NCI-H1417 treated with DMSO at 0.1 percent for 48 hours (cell line): ENCODE measurements around the gene GRB14.

Experiments used
- DNase-seq: peaks from one replicate; lab custom pipeline; 2025; lab: John Stamatoyannopoulos, UW

The GRB14 gene

GRCh38 chr2:164613321-164613982, 7.8 kb downstream of the GRB14 start:
- DNase-seq = no peak

DNA sequence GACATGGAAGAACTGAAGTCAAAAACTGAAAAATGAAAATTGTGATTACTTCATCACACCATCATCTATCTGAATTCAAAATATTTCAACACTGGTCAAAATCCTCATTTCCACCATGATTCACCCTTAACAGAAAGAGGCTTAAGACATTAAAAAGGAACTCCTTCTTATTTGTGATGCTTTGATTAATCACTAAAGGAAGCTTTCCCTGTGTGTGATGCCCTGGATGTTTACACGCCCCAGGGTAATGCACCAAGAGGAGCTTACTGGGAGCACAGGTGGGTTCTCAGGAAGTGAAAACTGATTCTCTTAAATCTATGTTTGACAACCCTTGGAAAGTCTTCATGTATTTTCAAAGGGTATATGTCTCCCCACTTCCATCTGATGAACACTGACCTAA, 11.5 kb downstream of the GRB14 start:
- no peak for DNase-seq

GRCh38 chr2:164606557-164606956, 14.7 kb downstream of the GRB14 start:
- DNase-seq = no peak

GRCh38 chr2:164605295-164605694, 16.0 kb downstream of the GRB14 start:
- DNase-seq = no peak

DNA sequence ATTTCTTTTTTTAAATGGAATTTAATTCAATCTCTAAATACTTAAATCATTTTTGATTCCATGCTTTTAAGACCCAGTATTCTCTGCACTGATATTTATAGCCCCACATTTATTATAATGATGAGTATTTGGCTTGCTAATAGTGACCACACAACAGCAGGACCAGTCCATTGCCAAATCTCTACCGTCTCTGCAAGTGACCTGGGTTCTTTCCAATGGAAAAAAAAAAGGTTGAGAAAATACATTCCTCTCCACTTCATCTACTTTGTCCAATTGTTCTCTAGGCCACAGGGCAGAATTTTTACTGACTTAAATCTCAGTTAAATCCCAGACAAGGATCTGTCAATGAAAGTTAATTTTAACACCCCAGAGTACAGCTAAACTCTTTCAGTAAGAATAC, 20.5 kb downstream of the GRB14 start:
- DNase-seq = no peak

- DNase-seq = no peak
These were observed 21.2 kb downstream of the GRB14 start for GRCh38 chr2:164599954-164600589.

DNA sequence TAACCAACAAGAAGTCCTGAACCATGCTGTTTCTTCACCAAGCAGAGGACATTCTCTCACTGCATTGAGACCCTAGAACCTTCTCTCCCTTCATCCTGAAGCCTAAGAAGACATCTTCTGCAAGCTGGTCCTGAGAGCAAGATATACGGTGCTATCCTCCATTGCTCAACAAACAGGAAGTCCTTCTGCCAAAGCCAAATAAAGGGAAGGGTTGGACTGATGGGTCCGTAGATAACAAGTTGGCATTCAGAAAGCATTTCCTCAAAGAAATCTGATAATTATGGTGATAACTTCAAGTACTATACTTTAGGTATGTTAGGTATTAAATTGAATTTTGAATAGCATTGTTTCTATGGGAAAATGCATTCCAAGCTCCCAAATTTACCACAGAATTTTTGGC, 23.3 kb downstream of the GRB14 start:
- DNase-seq = no peak

GRCh38 chr2:164595031-164595430, 26.3 kb downstream of the GRB14 start:
- no peak for DNase-seq

DNA sequence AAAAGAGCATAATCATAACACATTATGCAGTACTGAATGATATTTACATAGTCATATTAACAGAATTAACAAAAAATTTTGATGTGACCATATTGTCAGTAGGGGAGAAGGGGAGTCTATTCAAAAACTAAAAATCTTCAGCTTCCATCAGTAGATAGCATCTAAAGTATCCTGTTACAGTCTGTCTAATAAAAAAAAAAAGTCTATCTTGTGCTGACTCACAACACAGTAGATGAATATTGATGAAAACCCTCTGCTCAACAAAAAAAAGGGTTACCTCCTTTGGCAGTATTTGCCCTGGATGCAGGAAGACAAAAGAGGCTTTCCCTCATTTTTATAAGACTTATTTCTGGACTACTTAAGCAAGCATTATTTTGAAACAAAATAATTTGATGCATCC, 27.3 kb downstream of the GRB14 start:
- DNase-seq = no peak

- DNase-seq = no peak
These were observed 27.7 kb downstream of the GRB14 start for GRCh38 chr2:164593541-164593940.

GRCh38 chr2:164589522-164589921, 31.8 kb downstream of the GRB14 start:
- DNase-seq = no peak

- no peak for DNase-seq
These were observed 40.2 kb downstream of the GRB14 start for GRCh38 chr2:164581050-164581449.

- no peak for DNase-seq
These were observed 46.4 kb downstream of the GRB14 start for GRCh38 chr2:164574931-164575330.

DNA sequence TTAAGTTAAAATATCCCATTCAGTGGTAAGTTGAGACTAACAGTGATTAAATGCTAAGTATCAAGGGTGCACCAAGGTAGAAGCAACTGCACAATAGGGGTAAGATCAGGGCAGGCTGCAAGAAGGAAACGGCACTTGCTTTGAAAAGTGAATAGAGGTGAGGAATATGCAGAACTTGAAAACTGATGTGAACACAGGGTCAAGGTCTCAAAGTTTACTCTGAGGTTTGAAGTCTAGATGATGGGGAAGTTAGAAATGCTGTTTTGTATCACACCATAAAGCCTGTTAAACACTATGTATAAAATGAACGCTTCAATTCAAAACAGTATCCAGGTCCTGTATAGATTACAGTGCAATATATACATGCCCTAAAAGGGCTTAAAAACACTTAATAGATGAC, 50.8 kb downstream of the GRB14 start:
- no peak for DNase-seq

- no peak for DNase-seq
These were observed 51.9 kb downstream of the GRB14 start for GRCh38 chr2:164569378-164569777.

DNA sequence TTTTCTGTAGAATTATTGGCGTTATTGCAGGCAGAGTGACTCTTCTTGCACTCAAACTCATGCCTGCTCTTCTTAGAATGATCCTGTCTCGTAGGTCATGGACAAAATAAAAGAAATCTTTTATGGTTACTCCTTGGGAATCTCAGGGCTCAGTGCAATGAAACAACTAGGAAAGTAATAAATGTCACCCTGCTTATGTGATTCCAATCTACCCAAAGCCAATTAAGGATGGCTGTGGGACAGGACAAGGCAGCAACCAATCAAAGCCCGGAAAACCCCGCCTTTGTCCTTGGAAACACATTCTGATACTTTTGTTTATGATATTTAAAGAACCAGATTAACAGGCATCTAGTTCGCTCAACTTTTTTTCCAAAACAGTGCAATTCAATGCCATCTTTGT, 53.0 kb downstream of the GRB14 start:
- DNase-seq = no peak

GRCh38 chr2:164567335-164567989, 53.8 kb downstream of the GRB14 start:
- DNase-seq = no peak

- DNase-seq = no peak
These were observed 55.9 kb downstream of the GRB14 start for GRCh38 chr2:164565359-164565758.

DNA sequence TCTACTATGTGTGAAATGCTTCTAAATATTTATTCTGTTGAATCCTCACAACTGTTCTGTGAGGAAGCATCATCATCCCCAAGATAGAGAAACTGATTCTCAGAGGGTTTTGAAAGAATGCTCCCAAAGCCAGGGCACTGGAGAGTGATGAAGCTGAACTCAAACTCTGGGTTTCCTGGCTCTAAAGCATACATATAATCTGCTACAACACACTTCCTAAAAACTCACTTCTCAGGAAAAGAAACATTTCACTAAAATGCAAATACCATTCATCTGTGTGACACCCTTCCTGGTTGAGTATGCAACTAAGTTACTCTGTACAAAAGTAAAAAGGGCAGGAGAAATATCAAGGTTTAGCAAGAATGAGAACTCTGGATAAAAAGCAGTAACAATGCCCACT, 58.6 kb downstream of the GRB14 start:
- no peak for DNase-seq

DNA sequence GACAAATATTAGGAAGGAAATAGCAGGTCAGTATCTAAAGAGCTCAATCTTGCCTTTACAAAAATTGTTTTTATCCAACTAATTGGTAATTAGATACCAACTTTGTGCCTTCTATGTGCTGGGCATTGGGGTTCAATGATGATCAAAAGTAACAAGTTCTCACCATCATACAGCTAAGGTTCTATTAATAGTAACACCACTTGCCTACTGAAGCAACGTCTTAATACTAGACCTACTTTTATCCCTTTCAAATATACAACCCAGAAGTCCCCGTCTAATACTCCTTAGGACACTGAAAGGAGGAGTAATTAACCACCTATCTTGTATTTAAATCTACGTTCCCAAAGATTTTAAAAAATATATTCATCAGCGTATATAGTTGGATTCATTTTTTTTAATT, 59.3 kb downstream of the GRB14 start:
- no peak for DNase-seq

DNA sequence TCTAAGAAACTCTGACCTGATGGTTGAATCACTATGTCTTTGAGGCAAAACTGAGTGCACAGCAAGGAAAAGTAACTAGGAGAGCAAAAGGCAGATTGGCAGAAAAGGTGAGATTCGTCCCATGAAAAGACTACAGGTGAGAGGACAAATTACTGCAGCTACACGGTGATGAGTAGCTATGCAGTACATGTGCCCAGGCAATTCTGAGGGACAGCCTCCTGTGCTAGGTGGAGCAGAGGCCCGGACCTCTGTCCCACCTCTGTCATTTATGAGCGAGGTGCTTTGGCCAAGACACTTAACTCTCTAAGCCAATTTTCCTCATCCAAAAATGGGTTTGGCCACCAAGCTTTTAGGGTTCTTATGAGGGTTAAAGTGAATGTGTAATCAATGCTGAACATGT, 59.9 kb downstream of the GRB14 start:
- DNase-seq = no peak

DNA sequence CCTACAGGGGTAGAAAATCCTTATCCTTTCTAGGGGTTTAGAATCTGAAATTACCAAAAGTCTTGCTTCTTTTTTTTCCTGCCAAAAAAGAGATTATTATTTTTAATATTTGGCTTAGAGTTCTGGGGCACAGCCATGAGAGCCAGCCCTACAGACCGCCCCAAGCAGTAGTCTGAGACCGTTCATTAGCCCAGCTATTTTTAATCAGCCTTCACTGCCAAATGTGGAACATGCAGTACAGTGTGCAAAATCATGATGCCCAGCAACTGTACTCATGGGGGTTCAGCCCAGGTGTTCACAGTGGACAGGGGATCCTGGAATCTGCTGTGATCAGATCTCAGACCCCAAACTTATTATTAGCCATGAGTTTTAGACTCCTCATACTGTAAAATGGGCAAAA, 60.4 kb downstream of the GRB14 start:
- DNase-seq = no peak

GRCh38 chr2:164560181-164560792, 61.0 kb downstream of the GRB14 start:
- DNase-seq = no peak
